ENCODE results near the gene RPL3.
"Not testable (repeated sequence)": the region's sequence is repeated elsewhere in the genome, so short reads cannot be mapped to it uniquely, and the experiment has no call there.

The RPL3 gene

DNA sequence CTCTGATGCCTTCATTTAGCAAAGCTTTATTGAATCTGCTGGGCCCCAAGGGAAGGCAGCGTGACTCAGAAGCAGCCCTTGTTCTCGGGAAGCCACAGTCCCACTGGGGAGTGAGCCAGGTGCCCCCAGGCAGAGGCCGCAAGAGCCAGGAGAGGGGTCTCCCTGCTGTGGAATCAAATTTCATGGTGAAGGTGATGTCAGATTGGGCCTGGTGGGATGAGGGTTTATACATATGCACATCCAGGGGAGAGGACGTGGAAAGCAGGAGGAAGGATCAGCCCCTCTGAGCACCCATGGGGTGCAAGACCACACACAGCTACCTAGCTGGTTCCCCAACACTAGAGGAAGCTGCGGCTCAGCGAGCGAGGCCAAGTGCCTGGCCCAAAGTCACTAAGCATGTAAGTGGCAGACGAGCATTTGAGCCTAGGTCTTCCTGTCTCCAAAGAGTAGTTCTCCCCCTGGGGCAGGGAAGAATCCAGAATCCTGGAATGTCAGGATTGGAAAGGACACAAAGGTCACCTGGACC is 32.3 kb upstream of the RPL3 start:
- no peaks in the 10 kb centered on the region for H3K36me3 ChIP-seq (ENCODE audit: control insufficient read depth, insufficient read depth, low read length)
- H3K4me3 ChIP-seq (ENCODE audit: low read depth, low read length): no peak overlapping the region
- H3K4me1 ChIP-seq (ENCODE audit: control insufficient read depth, insufficient read depth, low read length): peaks cover 27% of the 10 kb centered on the region
- no peaks in the 10 kb centered on the region for H3K9me3 ChIP-seq (ENCODE audit: control insufficient read depth, insufficient read depth, low read length)
- H3K27ac ChIP-seq (ENCODE audit: low read depth, low read length): peak overlapping the region; percentile 56
- no peak overlapping the region for H3K9ac ChIP-seq (ENCODE audit: low read depth, low read length)
- no peaks in the 10 kb centered on the region for H3K27me3 ChIP-seq (ENCODE audit: control insufficient read depth, insufficient read depth, low read length)

DNA sequence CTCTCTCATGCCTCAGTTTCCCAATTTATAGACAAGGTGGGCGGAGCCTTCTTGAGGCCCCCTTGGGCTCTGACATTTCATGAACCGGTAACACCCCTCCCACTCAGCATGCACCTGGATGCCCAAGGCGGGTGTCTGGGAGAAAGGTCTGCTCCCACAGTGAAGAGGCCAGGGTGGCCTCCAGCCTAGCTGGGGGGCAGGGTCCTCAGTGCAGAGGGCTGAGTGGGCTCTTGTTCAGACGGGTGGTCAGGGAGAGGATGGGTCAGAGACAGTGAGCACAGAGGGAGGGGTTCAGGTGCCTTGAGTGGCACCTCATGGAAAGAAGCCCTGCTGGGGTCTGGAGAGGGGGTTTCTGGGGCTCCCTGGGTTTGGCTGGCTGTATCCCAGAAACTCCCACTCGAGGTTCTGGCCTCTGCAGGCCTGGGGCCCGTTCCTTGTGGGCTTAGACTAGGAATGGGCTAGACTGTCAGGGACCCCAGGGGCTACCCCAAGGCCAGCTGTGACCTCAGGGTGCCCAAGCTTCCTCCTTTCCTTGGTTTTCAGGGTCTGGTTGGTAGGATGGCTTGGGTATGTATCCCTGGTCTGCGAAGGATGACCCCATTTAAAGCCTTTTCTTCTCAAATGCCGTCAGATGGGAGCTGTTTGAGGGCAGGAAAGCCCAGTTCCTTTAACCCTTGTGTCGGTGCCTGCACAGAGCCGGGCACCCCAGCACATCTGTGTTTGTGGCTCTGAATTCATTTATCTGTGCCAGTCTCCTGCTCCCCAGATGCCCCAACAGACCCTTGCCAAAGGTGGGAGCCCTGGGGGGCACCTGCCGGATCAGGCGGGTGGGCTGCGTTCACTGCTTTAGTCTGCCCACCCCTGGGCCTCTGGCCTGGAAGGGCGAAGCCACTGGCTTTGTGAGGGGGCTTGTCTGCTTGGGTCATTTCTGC is 31.6 kb upstream of the RPL3 start:
- Histone ChIP-seq H3K9ac (ENCODE audit: low read depth, low read length) (no peak overlapping the region), H3K9me3 (ENCODE audit: control insufficient read depth, insufficient read depth, low read length) (no peaks in the 10 kb centered on the region), H3K27ac (ENCODE audit: low read depth, low read length) (peak overlapping the region; percentile 56), H3K4me1 (ENCODE audit: control insufficient read depth, insufficient read depth, low read length) (peaks cover 27% of the 10 kb centered on the region), H3K36me3 (ENCODE audit: control insufficient read depth, insufficient read depth, low read length) (no peaks in the 10 kb centered on the region), H3K4me3 (ENCODE audit: low read depth, low read length) (peak overlapping the region; percentile 80), H3K27me3 (ENCODE audit: control insufficient read depth, insufficient read depth, low read length) (no peaks in the 10 kb centered on the region)

DNA sequence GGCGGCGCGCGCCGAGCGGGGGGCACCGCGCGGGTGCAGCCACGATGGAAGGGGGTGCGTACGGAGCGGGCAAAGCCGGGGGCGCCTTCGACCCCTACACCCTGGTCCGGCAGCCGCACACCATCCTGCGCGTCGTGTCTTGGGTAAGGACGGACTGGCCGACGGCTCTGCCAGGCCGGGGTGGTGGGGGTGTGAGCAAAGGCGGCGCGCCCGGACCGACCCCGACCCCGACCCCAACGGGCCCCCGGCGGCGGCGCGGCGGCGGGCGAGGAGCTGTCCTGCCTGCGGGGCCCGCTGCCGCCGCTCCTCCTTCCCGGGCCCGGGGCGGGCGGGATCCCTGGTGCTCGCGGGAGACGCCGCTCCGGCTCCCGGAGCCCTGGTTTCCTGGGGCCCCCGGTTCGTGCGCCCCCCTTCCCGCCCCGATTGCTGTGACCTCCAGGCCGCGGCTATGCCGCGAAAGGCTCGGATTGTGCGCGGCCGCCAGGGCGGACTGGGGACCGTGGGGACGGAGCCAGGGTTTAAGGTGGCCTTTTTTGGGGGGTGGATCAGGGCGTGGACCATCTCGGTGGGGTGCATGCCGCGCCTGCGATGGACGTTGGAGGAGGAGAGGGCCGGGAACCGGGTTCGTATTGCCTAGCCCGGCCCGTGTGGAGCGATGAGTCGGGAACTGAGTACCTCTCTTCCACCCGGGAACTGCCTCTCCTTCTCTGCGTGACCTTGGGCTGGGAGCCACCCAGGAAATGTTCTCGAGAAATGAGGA is 30.7 kb upstream of the RPL3 start, which contains the start of gene SYNGR1:
Gene SYNGR1 (plus strand): TSS at position 25 of the 760 bp plus-strand sequence. CDS start 20 bp downstream, at position 45.
- Histone ChIP-seq H3K4me3 (ENCODE audit: low read depth, low read length) (peak within 1 kb of the TSS; percentile 80), H3K9me3 (ENCODE audit: control insufficient read depth, insufficient read depth, low read length) (no peaks in the 10 kb centered on the region), H3K4me1 (ENCODE audit: control insufficient read depth, insufficient read depth, low read length) (peaks cover 27% of the 10 kb centered on the region), H3K36me3 (ENCODE audit: control insufficient read depth, insufficient read depth, low read length) (no peaks in the 10 kb centered on the region), H3K27ac (ENCODE audit: low read depth, low read length) (no peak within 1 kb of the TSS), H3K9ac (ENCODE audit: low read depth, low read length) (peak within 1 kb of the TSS; percentile 54), H3K27me3 (ENCODE audit: control insufficient read depth, insufficient read depth, low read length) (no peaks in the 10 kb centered on the region)

DNA sequence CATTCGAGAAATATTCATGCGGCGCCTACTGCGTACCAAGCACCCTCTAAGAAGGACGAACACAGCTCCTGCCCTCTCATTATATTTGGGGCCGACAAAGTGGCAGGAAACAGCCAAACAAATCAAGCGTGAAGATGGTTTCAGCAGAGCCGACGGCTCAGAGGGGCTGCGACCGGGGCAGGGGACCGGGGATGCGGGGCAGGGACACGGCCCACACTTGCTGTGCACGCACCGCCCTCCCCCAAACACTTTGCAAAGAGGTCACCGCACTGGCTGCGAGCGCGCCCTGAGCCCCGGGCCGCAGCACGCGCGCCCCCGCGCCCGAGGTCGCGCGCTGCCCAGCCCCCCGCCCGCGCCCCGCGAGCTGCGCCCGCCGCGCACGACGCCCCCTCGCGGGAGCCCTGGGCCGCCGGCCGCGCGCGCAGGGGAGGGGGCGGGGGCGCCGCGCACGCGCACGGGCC is 30.1 kb upstream of the RPL3 start:
- no peaks in the 10 kb centered on the region for H3K27me3 ChIP-seq (ENCODE audit: control insufficient read depth, insufficient read depth, low read length)
- H3K9me3 ChIP-seq (ENCODE audit: control insufficient read depth, insufficient read depth, low read length): no peaks in the 10 kb centered on the region
- H3K36me3 ChIP-seq (ENCODE audit: control insufficient read depth, insufficient read depth, low read length): no peaks in the 10 kb centered on the region
- H3K4me3 ChIP-seq (ENCODE audit: low read depth, low read length): peak overlapping the region; percentile 80
- peak overlapping the region; percentile 54 for H3K9ac ChIP-seq (ENCODE audit: low read depth, low read length)
- no peak overlapping the region for H3K27ac ChIP-seq (ENCODE audit: low read depth, low read length)
- peaks cover 27% of the 10 kb centered on the region for H3K4me1 ChIP-seq (ENCODE audit: control insufficient read depth, insufficient read depth, low read length)

DNA sequence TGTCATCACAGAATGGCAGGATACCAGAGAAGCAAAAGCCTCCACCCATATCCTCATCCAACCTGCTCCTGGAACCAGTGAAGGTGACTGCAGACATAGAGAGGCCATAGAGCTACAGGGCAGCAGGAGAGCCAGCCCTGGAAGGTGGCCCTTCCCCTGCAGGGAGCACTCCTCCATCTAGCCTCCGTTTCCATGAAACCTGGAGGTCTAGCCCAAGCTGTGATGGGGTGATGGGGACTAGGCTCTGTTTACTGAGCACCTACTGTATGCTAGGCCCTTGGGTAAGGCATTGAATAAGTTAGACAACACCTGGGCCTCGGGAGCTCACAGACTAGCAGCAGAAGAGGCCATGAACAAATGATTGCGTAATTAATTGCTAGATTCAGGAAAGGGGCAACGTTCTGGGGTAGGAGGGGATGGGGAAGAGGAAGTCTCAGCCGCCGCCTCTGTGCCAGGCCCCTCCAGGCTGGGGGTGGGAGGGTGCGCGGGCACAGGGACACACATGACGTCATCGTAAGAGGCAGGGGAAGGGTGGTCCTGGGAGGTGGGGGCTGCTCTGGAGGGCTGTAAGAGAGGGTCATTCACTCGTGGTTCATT is 29.6 kb upstream of the RPL3 start:
- Histone ChIP-seq H3K9ac (ENCODE audit: low read depth, low read length) (no peak overlapping the region), H3K36me3 (ENCODE audit: control insufficient read depth, insufficient read depth, low read length) (no peaks in the 10 kb centered on the region), H3K27ac (ENCODE audit: low read depth, low read length) (no peak overlapping the region)

DNA sequence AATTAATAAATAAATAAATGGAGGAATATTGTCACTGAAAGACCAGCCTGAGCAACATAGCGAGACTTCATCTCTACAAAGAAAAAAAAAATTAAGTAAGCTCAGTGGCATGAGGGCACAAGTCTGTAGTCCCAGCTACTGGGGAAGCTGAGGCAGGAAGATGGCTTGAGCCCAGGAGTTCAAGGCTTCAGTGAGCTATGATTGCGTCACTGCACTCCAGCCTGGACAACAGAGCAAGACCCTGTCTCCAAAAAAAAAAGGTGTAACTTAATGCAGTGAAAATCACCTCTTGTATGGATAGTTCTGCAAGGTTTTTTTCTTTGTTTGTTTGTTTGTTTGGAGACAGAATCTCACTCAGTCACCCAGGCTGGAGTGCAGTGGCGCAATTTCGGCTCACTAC is 25.8 kb upstream of the RPL3 start:
- H3K4me3 ChIP-seq (ENCODE audit: low read depth, low read length): no peak overlapping the region
- H3K9me3 ChIP-seq (ENCODE audit: control insufficient read depth, insufficient read depth, low read length): no peaks in the 10 kb centered on the region
- H3K9ac ChIP-seq (ENCODE audit: low read depth, low read length): no peak overlapping the region
- H3K27ac ChIP-seq (ENCODE audit: low read depth, low read length): no peak overlapping the region
- H3K27me3 ChIP-seq (ENCODE audit: control insufficient read depth, insufficient read depth, low read length): no peaks in the 10 kb centered on the region
- peaks cover 11% of the 10 kb centered on the region for H3K4me1 ChIP-seq (ENCODE audit: control insufficient read depth, insufficient read depth, low read length)
- no peaks in the 10 kb centered on the region for H3K36me3 ChIP-seq (ENCODE audit: control insufficient read depth, insufficient read depth, low read length)

More for the DNA sequence above, 29.6 kb upstream of the RPL3 start:
- H3K9me3 ChIP-seq (ENCODE audit: control insufficient read depth, insufficient read depth, low read length): no peaks in the 10 kb centered on the region
- H3K27me3 ChIP-seq (ENCODE audit: control insufficient read depth, insufficient read depth, low read length): no peaks in the 10 kb centered on the region
- peaks cover 29% of the 10 kb centered on the region for H3K4me1 ChIP-seq (ENCODE audit: control insufficient read depth, insufficient read depth, low read length)
- peak overlapping the region; percentile 66 for H3K4me3 ChIP-seq (ENCODE audit: low read depth, low read length)

DNA sequence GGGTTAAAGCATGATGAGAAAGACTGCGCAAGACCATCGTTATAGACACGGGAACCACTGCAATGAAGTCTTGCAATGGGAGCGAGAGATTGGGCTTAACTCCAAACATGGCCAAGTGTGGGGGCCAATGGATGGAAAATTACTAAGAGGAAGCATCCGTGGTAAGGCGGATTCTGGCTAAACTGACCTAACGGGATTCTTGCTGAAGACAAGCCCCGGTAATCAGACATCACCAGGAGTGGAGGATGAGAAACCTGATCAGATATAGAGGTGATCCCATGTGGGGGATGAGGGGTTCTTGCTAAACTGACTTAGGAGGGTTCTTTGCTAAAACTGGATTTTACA is 24.6 kb upstream of the RPL3 start:
- H3K9ac ChIP-seq (ENCODE audit: low read depth, low read length): no peak overlapping the region
- H3K36me3 ChIP-seq (ENCODE audit: control insufficient read depth, insufficient read depth, low read length): no peaks in the 10 kb centered on the region
- H3K4me3 ChIP-seq (ENCODE audit: low read depth, low read length): no peak overlapping the region
- H3K27me3 ChIP-seq (ENCODE audit: control insufficient read depth, insufficient read depth, low read length): no peaks in the 10 kb centered on the region
- H3K27ac ChIP-seq (ENCODE audit: low read depth, low read length): no peak overlapping the region
- H3K4me1 ChIP-seq (ENCODE audit: control insufficient read depth, insufficient read depth, low read length): peaks cover 6% of the 10 kb centered on the region
- no peaks in the 10 kb centered on the region for H3K9me3 ChIP-seq (ENCODE audit: control insufficient read depth, insufficient read depth, low read length)

DNA sequence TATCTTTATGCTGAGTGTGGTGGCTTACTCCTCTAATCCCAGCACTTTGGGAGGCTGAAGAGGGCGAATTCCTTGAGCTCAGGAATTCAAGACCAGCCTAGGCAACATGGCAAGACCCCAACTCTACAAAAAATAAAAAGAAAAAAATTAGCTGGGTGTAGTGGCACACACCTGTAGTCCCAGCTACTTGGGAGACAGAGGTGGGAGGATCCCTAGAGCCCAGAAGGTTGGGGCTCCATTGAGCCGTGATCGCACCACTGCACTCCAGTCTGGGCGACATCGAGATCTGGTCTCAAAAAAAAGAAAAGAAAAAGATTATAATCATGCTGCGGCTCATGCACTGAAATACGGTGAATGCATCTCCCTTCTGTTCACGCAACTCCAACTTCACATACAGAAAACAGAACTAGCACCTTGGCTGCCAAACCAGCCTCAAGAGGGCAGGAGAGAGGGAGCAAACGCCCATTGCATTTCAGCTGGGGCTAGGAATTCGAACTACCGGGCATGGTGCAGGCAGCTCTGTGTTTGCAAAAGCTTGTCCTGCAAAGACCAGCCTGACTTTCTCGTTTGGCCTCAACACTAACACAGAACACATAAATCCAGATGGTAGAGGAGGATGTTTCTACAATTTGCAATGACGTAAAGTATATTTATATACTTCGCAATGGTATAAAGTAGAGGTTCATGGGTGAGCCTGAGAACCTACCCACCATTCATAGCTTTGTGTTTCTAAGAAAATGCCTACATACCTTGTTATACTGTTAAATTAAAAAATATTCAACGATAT is 24.0 kb upstream of the RPL3 start:
- H3K27ac ChIP-seq (ENCODE audit: low read depth, low read length): no peak overlapping the region
- no peak overlapping the region for H3K9ac ChIP-seq (ENCODE audit: low read depth, low read length)
- no peaks in the 10 kb centered on the region for H3K36me3 ChIP-seq (ENCODE audit: control insufficient read depth, insufficient read depth, low read length)
- H3K4me3 ChIP-seq (ENCODE audit: low read depth, low read length): no peak overlapping the region
- H3K27me3 ChIP-seq (ENCODE audit: control insufficient read depth, insufficient read depth, low read length): no peaks in the 10 kb centered on the region
- peaks cover 6% of the 10 kb centered on the region for H3K4me1 ChIP-seq (ENCODE audit: control insufficient read depth, insufficient read depth, low read length)
- H3K9me3 ChIP-seq (ENCODE audit: control insufficient read depth, insufficient read depth, low read length): no peaks in the 10 kb centered on the region

DNA sequence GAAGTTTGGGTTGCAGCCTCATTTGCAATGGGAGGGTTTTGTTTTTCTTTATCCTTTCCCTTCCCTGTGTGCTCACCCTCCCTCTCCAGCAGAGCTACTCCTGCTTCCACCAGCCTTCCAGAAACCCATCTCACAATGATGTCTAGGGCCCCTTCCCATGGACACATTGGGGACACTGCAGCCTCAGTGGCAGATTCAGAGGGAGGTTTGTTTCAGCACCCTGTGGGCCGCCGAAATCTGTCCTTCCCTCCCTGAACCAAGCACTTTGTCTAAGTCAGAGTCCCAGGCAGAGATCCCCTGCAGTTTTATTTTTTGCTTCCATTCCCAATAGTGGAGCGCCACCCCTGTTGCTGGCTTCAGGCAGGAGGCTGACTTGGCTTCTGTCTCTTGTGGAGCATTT is 21.8 kb upstream of the RPL3 start:
- Histone ChIP-seq H3K9ac (ENCODE audit: low read depth, low read length) (no peak overlapping the region), H3K4me3 (ENCODE audit: low read depth, low read length) (no peak overlapping the region), H3K9me3 (ENCODE audit: control insufficient read depth, insufficient read depth, low read length) (no peaks in the 10 kb centered on the region), H3K36me3 (ENCODE audit: control insufficient read depth, insufficient read depth, low read length) (no peaks in the 10 kb centered on the region), H3K27ac (ENCODE audit: low read depth, low read length) (no peak overlapping the region), H3K4me1 (ENCODE audit: control insufficient read depth, insufficient read depth, low read length) (peaks cover 6% of the 10 kb centered on the region), H3K27me3 (ENCODE audit: control insufficient read depth, insufficient read depth, low read length) (no peaks in the 10 kb centered on the region)

DNA sequence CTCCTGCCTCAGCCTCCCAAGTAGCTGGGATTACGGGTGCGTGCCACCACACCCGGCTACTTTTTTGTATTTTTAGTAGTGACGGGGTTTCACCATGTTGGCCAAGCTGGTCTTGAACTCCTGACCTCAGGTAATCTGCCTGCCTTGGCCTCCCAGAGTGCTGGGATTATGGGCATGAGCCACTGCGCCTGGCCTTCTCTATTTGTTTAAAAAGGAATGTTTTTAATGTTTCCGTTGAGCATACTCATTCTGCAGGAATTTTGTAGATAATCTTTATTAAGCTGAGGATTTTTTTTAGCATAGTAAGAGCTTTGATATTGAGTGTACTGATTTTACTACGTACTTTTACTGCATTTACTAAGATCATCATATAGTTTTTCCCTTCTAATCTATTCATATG is 20.4 kb upstream of the RPL3 start:
- H3K9me3 ChIP-seq (ENCODE audit: control insufficient read depth, insufficient read depth, low read length); H3K9ac ChIP-seq (ENCODE audit: low read depth, low read length); H3K27ac ChIP-seq (ENCODE audit: low read depth, low read length); H3K4me3 ChIP-seq (ENCODE audit: low read depth, low read length); H3K4me1 ChIP-seq (ENCODE audit: control insufficient read depth, insufficient read depth, low read length); H3K27me3 ChIP-seq (ENCODE audit: control insufficient read depth, insufficient read depth, low read length); H3K36me3 ChIP-seq (ENCODE audit: control insufficient read depth, insufficient read depth, low read length): not testable (repeated sequence)

Data from HUES48 (cell line).